HCT116 (cell line): ENCODE results near the gene RPTOR. TPM values are rescaled to one million over a fixed set of nuclear protein-coding genes. Genes with fewer than 3 reads are reported as not detected.

Experiments
- ATAC-seq: fragments of 200-7000 bp; cut with Tn5 transposase; 2 replicates; pipeline ENCODE4 v1.9.1; 2020; ENCODE audit warnings: mild to moderate bottlenecking, moderate library complexity
- BruUV-seq: library from RNA; stranded (reverse); fragments of 400-500 nt; replicated peaks from 2 replicates; lab custom pipeline; 2021; lab: Mats Ljungman, UMichigan
- CTCF ChIA-PET: fragments of 300-600 bp; sonication (Branson Sonifier 250); formaldehyde crosslinking; loops from one replicate; lab custom pipeline; 2021; ENCODE audit warnings: antibody characterized with exemption; lab: Charles Lee
- POLR2A ChIA-PET: fragments of 300-600, 350-600 bp; sonication (Branson Sonifier 250); formaldehyde crosslinking; loops from one replicate; lab custom pipeline; 2021; ENCODE audit warnings: antibody characterized with exemption; lab: Charles Lee
- RAD21 ChIA-PET, 2 experiments: fragments of 300-600 bp; sonication (Branson Sonifier 250); formaldehyde crosslinking; loops; one replicate each; lab custom pipeline; 2023; ENCODE audit warnings: low total read pairs in 2 of 2; ENCODE audit not compliant: uncharacterized antibody in 2 of 2, unreplicated experiment in 2 of 2, low non-redundant PET in 1 of 2; lab: Charles Lee
- DNase-seq: peaks from one replicate; pipeline ENCODE4 v3.0.0-alpha.2; 2010; ENCODE audit warnings: low read depth, low spot score
- H2AFZ ChIP-seq: fragments of 200-600 bp; shearing (Covaris generic), sonication (generic); 2 replicates; pipeline ENCODE4 v1.6.1; 2017; ENCODE audit warnings: low read depth, mixed run types, mixed read lengths, antibody characterized with exemption, low read length; ENCODE audit not compliant: poor library complexity, severe bottlenecking
- H3K27ac ChIP-seq: 2 replicates; pipeline ENCODE4 v1.5.1; 2012; ENCODE audit warnings: low read depth, low read length
- H3K27me3 ChIP-seq: fragments of 200-600 bp; sonication (generic); 2 replicates; pipeline ENCODE4 v1.6.1; 2016; ENCODE audit warnings: mixed run types, low read length, mixed read lengths; ENCODE audit not compliant: insufficient read depth
- H3K36me3 ChIP-seq, 2 experiments: fragments of 200-500 bp in 1 of 2; fragments of 200-600 bp in 1 of 2; sonication (Bioruptor generic) in 1 of 2; sonication (generic) in 1 of 2; 2 replicates each; pipeline versions ENCODE4 v1.5.1 to v1.6.1; 2014 to 2016; ENCODE audit warnings: low read length in 2 of 2, inconsistent platforms in 1 of 2, mixed read lengths in 1 of 2, mixed run types in 1 of 2; ENCODE audit not compliant: insufficient read depth in 2 of 2, control insufficient read depth in 1 of 2
- H3K4me1 ChIP-seq, 2 experiments: fragments of 200-600 bp in 1 of 2; sonication (generic) in 1 of 2; 2 replicates each; pipeline versions ENCODE4 v1.5.1 to v1.6.1; 2012 to 2017; ENCODE audit warnings: low read length in 2 of 2, inconsistent platforms in 1 of 2, mild to moderate bottlenecking in 1 of 2, mixed read lengths in 1 of 2, mixed run types in 1 of 2, moderate library complexity in 1 of 2; ENCODE audit not compliant: insufficient read depth in 2 of 2, control insufficient read depth in 1 of 2
- H3K4me2 ChIP-seq: fragments of 200-600 bp; sonication (generic); 2 replicates; pipeline ENCODE4 v1.6.1; 2017; ENCODE audit warnings: mixed run types, low read length, mixed read lengths
- H3K4me3 ChIP-seq, 2 experiments: fragments of 200-600 bp in 1 of 2; sonication (generic) in 1 of 2; replicated peaks in 1 of 2; 2 replicates each; pipeline ENCODE4 v1.5.1; 2011 to 2016; ENCODE audit warnings: low read length in 2 of 2, control low read depth in 1 of 2, low read depth in 1 of 2, mild to moderate bottlenecking in 1 of 2, mixed read lengths in 1 of 2, mixed run types in 1 of 2
- H3K79me2 ChIP-seq: fragments of 200-600 bp; sonication (generic); 2 replicates; pipeline ENCODE4 v1.6.1; 2017; ENCODE audit warnings: mild to moderate bottlenecking, mixed run types, low read length, moderate library complexity, mixed read lengths; ENCODE audit not compliant: insufficient read depth
- H3K9ac ChIP-seq: fragments of 200-600 bp; sonication (generic); 2 replicates; pipeline ENCODE4 v1.6.1; 2016; ENCODE audit warnings: low read length, mixed read lengths
- H3K9me2 ChIP-seq: fragments of 200-600 bp; sonication (generic), shearing (Covaris generic); 2 replicates; pipeline ENCODE4 v1.6.1; 2017; ENCODE audit warnings: mixed run types, mild to moderate bottlenecking, moderate library complexity; ENCODE audit not compliant: insufficient read depth
- H3K9me3 ChIP-seq, 2 experiments: fragments of 200-500 bp in 1 of 2; fragments of 200-600 bp in 1 of 2; sonication (Bioruptor generic) in 1 of 2; sonication (generic) in 1 of 2; 2 replicates each; pipeline ENCODE4 v1.6.1; 2014 to 2017; ENCODE audit warnings: low read length in 2 of 2, mixed read lengths in 2 of 2, inconsistent platforms in 1 of 2, low read depth in 1 of 2, mild to moderate bottlenecking in 1 of 2, mixed run types in 1 of 2, moderate library complexity in 1 of 2; ENCODE audit not compliant: control insufficient read depth in 1 of 2, insufficient read depth in 1 of 2
- H4K20me1 ChIP-seq: fragments of 200-600 bp; sonication (generic), shearing (Covaris generic); 2 replicates; pipeline ENCODE4 v1.6.1; 2017; ENCODE audit warnings: mixed run types, mild to moderate bottlenecking, moderate library complexity; ENCODE audit not compliant: insufficient read depth
- ATF3 ChIP-seq: IDR thresholded peaks from 2 replicates; pipeline ENCODE4 v1.6.1; 2012
- CBX3 ChIP-seq: IDR thresholded peaks from 2 replicates; pipeline ENCODE4 v1.6.1; 2012; ENCODE audit warnings: low read depth
- CEBPB ChIP-seq: IDR thresholded peaks from 2 replicates; pipeline ENCODE4 v1.6.1; 2012; ENCODE audit warnings: low read depth
- CTCF ChIP-seq, 3 experiments: fragments of 200-600 bp in 1 of 3; sonication (generic) in 1 of 3; IDR thresholded peaks in 2 of 3; conservative IDR thresholded peaks in 1 of 3; 2 replicates each; pipeline ENCODE4 v1.5.1; 2012 to 2017; ENCODE audit warnings: low read depth in 2 of 3, low read length in 2 of 3, antibody characterized with exemption in 1 of 3, borderline replicate concordance in 1 of 3, control low read depth in 1 of 3, mild to moderate bottlenecking in 1 of 3, mixed read lengths in 1 of 3, mixed run types in 1 of 3, moderate library complexity in 1 of 3; ENCODE audit not compliant: insufficient read depth in 1 of 3
- EGR1 ChIP-seq: IDR thresholded peaks from 2 replicates; pipeline ENCODE4 v1.6.1; 2012; ENCODE audit warnings: low read depth
- EZH2 ChIP-seq: fragments of 200-600 bp; sonication (generic); IDR thresholded peaks from 2 replicates; pipeline ENCODE4 v1.6.1; 2017; ENCODE audit warnings: antibody characterized with exemption, mixed run types
- EZH2phosphoT487 ChIP-seq: fragments of 200-600 bp; IDR thresholded peaks from 2 replicates; pipeline ENCODE4 v1.6.1; 2018; ENCODE audit warnings: antibody characterized with exemption, borderline replicate concordance
- FOSL1 ChIP-seq: IDR thresholded peaks from 2 replicates; pipeline ENCODE4 v1.6.1; 2012; ENCODE audit warnings: low read depth
- JUND ChIP-seq: IDR thresholded peaks from 2 replicates; pipeline ENCODE4 v1.6.1; 2012
- MAX ChIP-seq: IDR thresholded peaks from 2 replicates; pipeline ENCODE4 v1.6.1; 2012
- POLR2A ChIP-seq: IDR thresholded peaks from 2 replicates; pipeline ENCODE4 v1.7.0; 2011; ENCODE audit warnings: borderline replicate concordance; ENCODE audit not compliant: insufficient read depth, insufficient read length; ENCODE audit errors: extremely low read depth
- RAD21 ChIP-seq: IDR thresholded peaks from 2 replicates; pipeline ENCODE4 v1.6.1; 2012; ENCODE audit warnings: low read depth, mild to moderate bottlenecking
- REST ChIP-seq: IDR thresholded peaks from 2 replicates; pipeline ENCODE4 v1.6.1; 2012; ENCODE audit warnings: low read depth
- SIN3A ChIP-seq: IDR thresholded peaks from 2 replicates; pipeline ENCODE4 v1.6.1; 2012; ENCODE audit warnings: low read depth
- SP1 ChIP-seq: IDR thresholded peaks from 2 replicates; pipeline ENCODE4 v1.6.1; 2012; ENCODE audit warnings: low read depth
- SRF ChIP-seq: IDR thresholded peaks from 2 replicates; pipeline ENCODE4 v1.6.1; 2012; ENCODE audit warnings: low read depth
- TCF7L2 ChIP-seq: IDR thresholded peaks from 2 replicates; pipeline ENCODE4 v1.7.0; 2011; ENCODE audit warnings: borderline replicate concordance, inconsistent platforms; ENCODE audit not compliant: insufficient read depth, insufficient read length; ENCODE audit errors: extremely low read depth
- ZBTB33 ChIP-seq: IDR thresholded peaks from 2 replicates; pipeline ENCODE4 v1.6.1; 2011; ENCODE audit warnings: mild to moderate bottlenecking, low read length, moderate library complexity; ENCODE audit not compliant: insufficient replicate concordance; ENCODE audit errors: extremely low read depth
- ZFX ChIP-seq: fragments of 450-650 bp; IDR thresholded peaks from 2 replicates; pipeline ENCODE4 v1.6.1; 2017
- ZNF274 ChIP-seq: fragments of 200-500 bp; sonication (Bioruptor generic); IDR thresholded peaks from 2 replicates; pipeline ENCODE4 v1.6.1; 2014; ENCODE audit warnings: mild to moderate bottlenecking, low read depth, low read length, inconsistent platforms
- intact Hi-C: fragments of 100-400 bp; cut with micrococcal nuclease; formaldehyde crosslinking; loops from 2 replicates; pipeline ENCODE4 v1.10.0; 2022
- total RNA-seq: library from RNA; stranded (reverse); gene quantifications from one replicate; pipeline ENCODE4 v1.2.1, GENCODE V29; 2021; ENCODE audit not compliant: unreplicated experiment

The RPTOR gene
- total RNA-seq, 1 experiment from 2014 or later = 69.5 TPM

- no peak for TF ChIP-seq TCF7L2
- TF ChIP-seq ZNF274 = no peak
- no peak for TF ChIP-seq CEBPB
- no peak for TF ChIP-seq EZH2
- TF ChIP-seq SP1 = no peak
- no peak for TF ChIP-seq FOSL1
- no peak for TF ChIP-seq POLR2A
- no peak for TF ChIP-seq EGR1
- TF ChIP-seq CBX3 = no peak
- TF ChIP-seq, all 23 proteins: peak for 0
Observed at GRCh38 chr17:80513201-80513600, 31.4 kb upstream of the RPTOR start (continued).

GRCh38 chr17:80513892-80514291 is 30.7 kb upstream of the RPTOR start:
- H4K20me1 ChIP-seq = no peaks in the 10 kb centered on the region
- ATAC-seq = peak; percentile 36; the same call in 1 of the 2 replicates
- H3K27me3 ChIP-seq = peaks cover 11% of the 10 kb centered on the region; the same call in 1 of the 2 replicates
- no peaks in the 10 kb centered on the region for H3K36me3 ChIP-seq
- no peaks in the 10 kb centered on the region for H3K9me2 ChIP-seq
- no peak overlapping the region for H2AFZ ChIP-seq
- H3K4me2 ChIP-seq = no peak overlapping the region
- ChIA-PET RAD21 (no interaction called here), POLR2A (no interaction called here), CTCF (no interaction called here)
- H3K79me2 ChIP-seq = no peaks in the 10 kb centered on the region
- intact Hi-C loops = no loop called here
- no peaks in the 10 kb centered on the region for H3K9me3 ChIP-seq
- no peaks in the 10 kb centered on the region for H3K4me1 ChIP-seq
- no peak overlapping the region for H3K4me3 ChIP-seq
- H3K9ac ChIP-seq = no peak overlapping the region
- no peak for DNase-seq
- no peak overlapping the region for H3K27ac ChIP-seq
- no TSS peak for BruUV-seq
- TF ChIP-seq ZBTB33 (no peak), SRF (no peak), ZFX (no peak), REST (no peak), SIN3A (no peak), JUND (no peak), POLR2A (no peak), ATF3 (no peak), CTCF (IDR thresholded peaks at IDR 0.05 in 2 of 3, conservative IDR thresholded peaks at IDR 0.05 in 1 of 3; ENCODE audit: borderline replicate concordance in 1 of 3, insufficient read depth in 1 of 3, low read depth in 2 of 3, low read length in 2 of 3) (no peak), EZH2 (no peak), EZH2phosphoT487 (no peak), CBX3 (no peak), CEBPB (no peak), RAD21 (no peak), MAX (no peak), SP1 (no peak), ZNF274 (no peak)
